ENCODE measurements around the gene CR1.

DNA sequence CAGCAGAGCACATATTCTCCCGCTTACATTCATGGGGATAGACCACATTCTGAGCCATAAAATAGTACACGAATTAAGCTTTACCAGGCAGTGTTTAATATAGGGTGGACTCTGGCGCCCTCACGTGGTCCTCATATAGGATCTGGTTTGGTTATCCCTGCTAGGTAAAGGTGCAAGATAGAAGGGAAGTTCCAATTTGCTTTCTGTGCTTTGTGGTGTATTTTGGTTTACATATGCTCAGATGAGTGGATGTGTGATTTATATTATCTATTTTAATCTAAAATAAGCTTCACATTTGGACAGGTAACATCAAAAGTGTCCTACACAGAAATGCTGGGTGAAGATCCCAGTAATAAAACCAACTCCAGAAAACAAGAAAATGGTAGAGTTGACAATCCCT, 3.6 kb downstream of the CR1 start:
- TF ChIP-seq, protein P1, sequence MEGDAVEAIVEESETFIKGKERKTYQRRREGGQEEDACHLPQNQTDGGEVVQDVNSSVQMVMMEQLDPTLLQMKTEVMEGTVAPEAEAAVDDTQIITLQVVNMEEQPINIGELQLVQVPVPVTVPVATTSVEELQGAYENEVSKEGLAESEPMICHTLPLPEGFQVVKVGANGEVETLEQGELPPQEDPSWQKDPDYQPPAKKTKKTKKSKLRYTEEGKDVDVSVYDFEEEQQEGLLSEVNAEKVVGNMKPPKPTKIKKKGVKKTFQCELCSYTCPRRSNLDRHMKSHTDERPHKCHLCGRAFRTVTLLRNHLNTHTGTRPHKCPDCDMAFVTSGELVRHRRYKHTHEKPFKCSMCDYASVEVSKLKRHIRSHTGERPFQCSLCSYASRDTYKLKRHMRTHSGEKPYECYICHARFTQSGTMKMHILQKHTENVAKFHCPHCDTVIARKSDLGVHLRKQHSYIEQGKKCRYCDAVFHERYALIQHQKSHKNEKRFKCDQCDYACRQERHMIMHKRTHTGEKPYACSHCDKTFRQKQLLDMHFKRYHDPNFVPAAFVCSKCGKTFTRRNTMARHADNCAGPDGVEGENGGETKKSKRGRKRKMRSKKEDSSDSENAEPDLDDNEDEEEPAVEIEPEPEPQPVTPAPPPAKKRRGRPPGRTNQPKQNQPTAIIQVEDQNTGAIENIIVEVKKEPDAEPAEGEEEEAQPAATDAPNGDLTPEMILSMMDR (IDR thresholded peaks at IDR 0.05): peak; percentile 13 to 54 (median 50)
- TF ChIP-seq POLR2A (IDR thresholded peaks at IDR 0.05): no peak

All from testis (tissue), 2 donors.